ENCODE data around the gene CCDC146.
"Not testable (repeated sequence)": the region's sequence is repeated elsewhere in the genome, so short reads cannot be mapped to it uniquely, and the experiment has no call there.

CCDC146 gene

DNA sequence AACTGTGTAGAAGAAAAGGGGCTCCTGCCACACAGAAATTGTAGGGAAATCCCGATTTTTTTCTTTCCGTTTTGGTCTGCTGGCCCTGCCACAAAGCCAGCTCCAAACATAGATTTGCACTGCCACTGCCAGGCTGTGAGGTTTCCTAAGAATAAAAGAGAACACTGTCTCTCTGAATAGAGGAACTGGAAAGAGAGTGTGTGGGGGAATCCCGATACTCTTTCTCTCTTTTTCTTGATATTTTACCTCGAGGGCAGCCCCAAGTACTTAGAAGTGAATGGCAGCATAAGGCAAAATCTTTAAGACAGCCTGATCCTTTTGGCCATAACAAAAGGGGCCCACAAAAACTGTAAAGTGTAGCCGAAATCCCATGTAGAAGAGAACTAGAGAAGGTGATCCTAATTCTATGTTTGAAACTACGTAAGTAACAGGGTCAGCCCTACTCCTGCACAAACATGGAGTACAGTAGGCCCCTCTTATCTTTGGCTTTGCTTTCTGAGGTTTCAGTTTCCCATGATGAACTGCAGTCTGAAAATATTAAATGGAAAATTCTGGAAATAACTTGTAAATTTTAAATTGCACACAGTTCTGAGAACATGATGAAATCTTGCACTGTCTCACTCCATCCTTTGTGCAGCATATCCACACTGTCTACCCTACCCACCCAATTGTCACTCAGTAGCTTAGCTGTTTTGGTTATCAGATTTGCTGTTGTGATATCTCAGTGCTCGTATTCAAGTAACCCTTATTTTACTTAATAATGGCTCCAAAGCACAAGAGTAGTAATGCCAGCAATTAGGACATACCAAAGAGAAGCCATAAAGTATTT lies 6.4 kb downstream of the CCDC146 start:
- TF ChIP-seq SPI1 (IDR thresholded peaks at IDR 0.05; ENCODE audit: low read depth, low read length): peak; percentile 90
- DNase-seq (ENCODE audit: insufficient read length, low spot score): not testable (repeated sequence)
- peak; percentile 80 for FAIRE-seq

DNA sequence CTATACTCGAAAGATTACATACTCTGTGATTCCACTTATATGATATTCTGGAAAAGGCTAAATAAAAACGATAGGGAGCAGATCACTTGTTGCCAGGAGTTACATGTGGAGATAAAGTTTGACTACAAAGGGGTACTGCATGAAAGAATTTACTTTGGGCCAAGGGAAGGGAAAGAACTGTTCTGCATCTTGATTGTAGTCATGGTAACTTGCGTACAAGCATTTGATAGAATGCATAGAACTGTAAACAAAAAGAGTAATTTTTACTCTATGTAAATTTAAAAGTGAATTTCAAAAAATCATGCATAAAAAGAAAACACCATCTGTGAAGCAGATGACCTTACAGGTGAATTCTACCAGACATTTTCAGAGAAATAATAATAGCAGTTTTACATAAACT lies 9.4 kb downstream of the CCDC146 start:
- FAIRE-seq; DNase-seq (ENCODE audit: insufficient read length, low spot score): not testable (repeated sequence)

DNA sequence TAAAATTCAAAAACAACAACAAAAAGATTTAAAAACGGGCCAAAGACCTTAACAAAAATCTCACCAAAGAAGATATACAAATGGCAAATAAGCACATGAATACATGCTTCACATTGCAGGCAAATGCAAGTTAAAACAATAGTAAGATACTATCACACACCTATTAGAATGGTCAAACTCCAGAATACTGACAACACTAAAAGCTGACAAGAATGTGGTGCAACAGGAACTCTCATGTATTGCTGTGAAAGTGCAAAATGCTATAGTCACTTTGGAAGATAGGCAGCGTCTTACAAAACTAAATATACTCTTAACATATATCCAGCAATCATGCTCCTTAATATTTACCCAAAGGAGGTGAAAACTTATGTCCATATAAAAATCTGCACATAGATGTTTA lies 16.3 kb downstream of the CCDC146 start:
- FAIRE-seq: not testable (repeated sequence)

DNA sequence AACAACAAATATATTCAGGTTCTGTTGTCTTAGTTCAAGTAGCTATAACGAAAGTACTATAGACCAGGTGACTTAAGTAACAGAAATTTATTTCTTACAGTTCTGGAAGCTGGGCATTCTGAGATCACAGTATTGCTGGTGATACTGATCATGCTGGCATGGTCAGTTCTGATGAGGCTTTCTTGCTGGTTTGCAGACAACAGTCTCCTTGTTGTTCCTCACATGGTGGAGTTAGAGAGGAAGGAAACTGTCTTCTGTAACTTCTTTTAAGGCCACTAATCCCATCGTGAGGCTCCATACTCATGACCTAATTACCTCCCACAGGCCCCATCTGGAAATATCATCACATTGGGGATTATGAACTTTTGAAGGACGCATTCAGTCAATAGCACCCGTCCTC lies 17.9 kb downstream of the CCDC146 start:
- DNase-seq (ENCODE audit: insufficient read length, low spot score); FAIRE-seq: not testable (repeated sequence)

More for the DNA sequence above, 16.3 kb downstream of the CCDC146 start:
- DNase-seq (ENCODE audit: insufficient read length, low spot score): not testable (repeated sequence)

DNA sequence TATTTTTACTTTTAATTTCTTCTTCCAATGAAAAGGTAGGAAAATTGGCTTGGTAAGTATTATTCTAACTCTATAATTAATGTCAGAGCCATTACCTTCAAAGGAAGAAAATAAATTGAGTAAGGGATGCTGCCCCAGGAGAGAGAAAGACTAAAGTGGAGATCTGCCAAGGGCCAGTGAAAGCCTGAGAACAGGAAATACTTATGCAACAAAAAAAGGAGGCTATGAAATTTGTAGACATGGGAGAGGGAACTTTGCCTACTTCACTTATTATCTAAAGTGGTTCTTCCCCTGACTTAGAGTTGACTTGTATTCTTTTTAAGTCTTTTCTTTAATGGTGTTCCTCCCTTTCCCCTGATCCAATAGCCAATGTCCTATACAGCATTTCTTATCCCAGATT lies 29.8 kb downstream of the CCDC146 start:
- FAIRE-seq: not testable (repeated sequence)

DNA sequence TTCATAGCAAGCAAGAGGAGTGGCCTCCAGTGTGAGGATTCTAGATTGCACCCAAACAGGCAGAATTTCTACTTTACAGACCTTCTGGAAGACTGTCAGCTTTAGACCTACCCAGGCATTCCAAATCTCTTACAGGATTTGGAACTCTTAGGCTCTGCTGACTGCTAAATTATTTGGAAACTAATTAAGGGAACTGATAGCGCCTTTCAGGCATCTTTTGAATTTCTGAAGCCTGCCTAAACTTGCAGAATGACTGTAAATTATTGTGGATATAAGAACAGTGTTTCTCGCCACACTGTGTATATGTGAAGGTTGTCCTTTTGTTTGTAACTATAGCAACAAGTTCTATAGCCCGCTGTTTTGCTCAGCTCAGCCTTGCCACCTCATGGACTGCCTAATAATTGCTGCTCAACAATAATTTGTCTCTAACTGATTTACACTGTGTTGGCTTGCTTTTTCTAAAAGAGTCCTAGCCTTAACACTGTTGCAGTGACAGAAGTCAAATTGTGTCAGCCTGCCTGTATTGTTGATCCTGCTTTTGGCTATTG lies 32.6 kb downstream of the CCDC146 start:
- not testable (repeated sequence) for DNase-seq (ENCODE audit: insufficient read length, low spot score)
- TF ChIP-seq SPI1 (IDR thresholded peaks at IDR 0.05; ENCODE audit: low read depth, low read length): peak; percentile 55
- FAIRE-seq: peak; percentile 96

More for the DNA sequence above, 29.8 kb downstream of the CCDC146 start:
- not testable (repeated sequence) for DNase-seq (ENCODE audit: insufficient read length, low spot score)

DNA sequence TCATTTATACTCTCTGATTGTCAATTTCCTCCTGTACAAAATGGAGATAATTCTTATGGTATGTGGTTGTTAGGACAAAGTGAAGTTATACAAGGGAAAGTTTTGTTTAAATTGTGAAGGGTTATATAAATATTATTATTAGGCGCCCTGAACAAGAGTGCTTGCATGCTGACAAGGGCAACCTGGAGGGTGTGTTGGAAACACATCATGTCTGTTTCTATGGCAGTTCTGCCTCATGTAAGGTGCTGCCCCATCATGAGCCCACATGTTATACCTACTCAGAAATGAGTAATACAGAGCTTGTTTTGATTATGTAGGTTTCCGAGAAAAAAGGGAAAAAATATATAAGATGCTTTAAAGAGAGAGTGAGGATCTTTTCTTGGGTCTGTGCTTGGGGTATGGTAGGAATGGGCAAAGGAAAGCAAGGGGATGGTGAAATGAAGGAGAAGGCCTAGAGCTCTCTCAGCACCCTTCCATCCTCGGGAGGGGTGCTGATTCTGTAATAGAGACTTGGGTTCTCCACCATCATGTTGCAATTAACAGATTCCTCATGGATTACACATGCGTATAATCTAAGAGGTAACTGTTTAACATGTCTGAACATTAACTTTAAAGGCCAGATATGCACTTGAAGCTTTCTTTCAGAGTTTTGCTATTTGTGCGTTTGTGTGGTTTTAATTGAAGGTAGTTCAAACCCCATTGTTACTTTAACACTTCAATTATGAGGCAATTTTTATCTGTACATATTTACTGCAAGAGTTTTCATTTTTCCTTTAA lies 33.4 kb downstream of the CCDC146 start:
- peak; percentile 20 for FAIRE-seq
- not testable (repeated sequence) for DNase-seq (ENCODE audit: insufficient read length, low spot score)

DNA sequence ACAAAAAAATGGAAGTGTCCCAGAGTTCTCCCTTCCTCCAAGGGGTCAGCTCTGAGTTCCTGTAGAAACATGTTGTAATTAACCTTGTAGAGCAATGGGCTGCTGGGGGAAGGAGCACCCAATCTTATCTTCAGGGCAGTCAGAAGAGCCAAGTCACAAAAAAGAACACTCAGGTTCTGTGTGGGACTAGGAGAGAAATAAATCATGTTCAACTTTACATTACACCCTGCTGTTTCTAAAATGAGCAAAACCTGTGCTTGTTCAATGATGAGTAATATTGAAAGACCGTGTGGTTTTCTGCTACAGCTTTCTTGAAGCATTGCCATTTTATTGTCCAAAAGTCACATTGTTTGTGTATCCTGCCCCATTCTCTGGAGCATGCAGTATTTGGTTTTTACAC lies 34.6 kb downstream of the CCDC146 start:
- FAIRE-seq: peak; percentile 94
- DNase-seq (ENCODE audit: insufficient read length, low spot score): not testable (repeated sequence)

DNA sequence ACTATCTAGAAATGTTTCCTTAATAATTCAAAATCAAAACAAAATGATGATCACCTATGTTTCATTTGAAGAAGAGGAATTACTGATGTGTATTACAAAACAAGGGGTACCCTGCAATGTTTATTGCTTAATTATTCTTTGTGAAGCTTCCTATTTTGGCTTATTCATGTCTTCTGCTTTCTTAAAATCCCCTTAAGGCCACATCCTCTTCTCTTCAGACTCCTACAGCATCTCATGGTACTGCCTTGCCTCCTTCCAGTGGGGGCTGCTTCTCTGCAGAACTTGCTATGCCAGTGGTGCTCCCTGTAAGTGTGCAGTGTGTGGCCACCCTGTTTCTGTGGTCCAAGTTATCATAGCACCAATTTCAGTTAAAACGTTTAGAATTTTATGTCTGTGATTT lies 35.0 kb downstream of the CCDC146 start:
- TF ChIP-seq PAX5 (IDR thresholded peaks at IDR 0.05; ENCODE audit: insufficient read depth, low read length, severe bottlenecking) (no peak), SPI1 (IDR thresholded peaks at IDR 0.05; ENCODE audit: low read depth, low read length) (peak; percentile 57)
- DNase-seq (ENCODE audit: insufficient read length, low spot score) (no peak), FAIRE-seq (peak; percentile 85)

DNA sequence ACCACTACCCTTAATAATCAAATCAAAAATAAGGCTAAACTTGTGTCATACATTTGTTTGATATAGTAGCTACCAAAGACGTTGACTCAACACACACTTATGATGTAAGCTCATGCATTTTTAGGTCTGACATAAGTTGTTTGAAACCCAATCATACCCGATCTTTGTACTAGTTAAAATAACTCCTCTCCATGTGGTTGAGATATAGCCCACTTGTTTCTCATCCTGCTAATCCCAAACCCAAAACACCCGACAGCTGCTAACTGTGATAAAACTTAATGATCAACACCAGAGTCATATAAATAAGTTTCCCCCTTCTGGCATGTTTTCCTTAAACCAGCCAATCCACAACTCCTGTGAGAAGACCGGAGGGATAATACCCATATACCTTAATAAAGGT lies 48.7 kb downstream of the CCDC146 start:
- not testable (repeated sequence) for FAIRE-seq; DNase-seq (ENCODE audit: insufficient read length, low spot score)

DNA sequence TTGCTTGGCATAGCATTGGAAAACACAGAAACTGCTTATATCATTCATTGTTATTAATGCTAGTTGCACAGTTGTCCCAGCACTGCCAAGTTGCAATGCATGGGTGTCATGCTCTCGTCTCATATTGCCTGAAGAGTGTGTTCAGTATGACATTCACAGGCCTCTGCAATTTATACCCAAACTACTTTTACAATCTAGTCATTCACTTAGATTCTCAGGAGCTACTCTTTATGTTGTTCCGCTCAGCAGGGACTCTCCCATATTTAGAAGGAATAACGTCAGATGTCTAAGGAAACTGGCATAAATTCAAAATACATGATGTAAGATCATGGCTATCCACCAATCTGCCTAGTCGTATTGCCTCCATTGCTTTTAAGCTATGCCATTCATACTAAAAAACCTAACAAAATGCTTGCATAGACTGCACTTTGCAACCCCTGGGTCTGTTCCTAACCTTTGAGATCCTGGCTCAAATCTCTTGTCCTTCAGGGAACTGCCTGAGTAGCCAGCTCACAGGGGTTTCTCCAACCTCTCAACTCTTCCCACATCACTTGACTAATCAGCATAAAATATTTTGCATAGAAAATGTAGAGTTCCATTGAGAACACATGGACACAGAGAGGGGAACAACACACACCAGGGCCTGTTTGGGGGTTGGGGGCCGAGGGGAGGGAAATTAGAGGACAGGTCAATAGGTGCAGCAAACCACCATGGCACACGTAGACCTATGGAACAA lies 50.2 kb downstream of the CCDC146 start:
- not testable (repeated sequence) for DNase-seq (ENCODE audit: insufficient read length, low spot score); FAIRE-seq

DNA sequence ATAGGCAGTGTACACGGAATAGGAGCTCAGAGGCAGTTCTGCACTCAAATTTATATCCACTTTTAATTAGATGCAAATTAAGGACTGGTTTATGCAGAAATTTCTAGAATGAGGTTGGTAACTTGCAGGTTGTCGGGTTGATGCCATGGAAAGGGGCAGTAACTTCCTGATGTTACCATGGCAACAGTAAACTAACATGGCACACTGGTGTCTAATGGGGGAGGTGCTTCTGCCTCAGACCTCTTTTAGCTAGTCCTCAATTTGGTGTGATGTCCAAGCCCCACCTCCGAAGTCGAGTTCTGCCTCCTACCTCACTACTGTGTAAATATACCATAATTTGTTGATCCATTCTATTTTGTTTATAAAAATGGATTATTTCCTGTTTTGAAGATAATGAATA lies 52.0 kb downstream of the CCDC146 start:
- FAIRE-seq: peak; percentile 88
- not testable (repeated sequence) for DNase-seq (ENCODE audit: insufficient read length, low spot score)

DNA sequence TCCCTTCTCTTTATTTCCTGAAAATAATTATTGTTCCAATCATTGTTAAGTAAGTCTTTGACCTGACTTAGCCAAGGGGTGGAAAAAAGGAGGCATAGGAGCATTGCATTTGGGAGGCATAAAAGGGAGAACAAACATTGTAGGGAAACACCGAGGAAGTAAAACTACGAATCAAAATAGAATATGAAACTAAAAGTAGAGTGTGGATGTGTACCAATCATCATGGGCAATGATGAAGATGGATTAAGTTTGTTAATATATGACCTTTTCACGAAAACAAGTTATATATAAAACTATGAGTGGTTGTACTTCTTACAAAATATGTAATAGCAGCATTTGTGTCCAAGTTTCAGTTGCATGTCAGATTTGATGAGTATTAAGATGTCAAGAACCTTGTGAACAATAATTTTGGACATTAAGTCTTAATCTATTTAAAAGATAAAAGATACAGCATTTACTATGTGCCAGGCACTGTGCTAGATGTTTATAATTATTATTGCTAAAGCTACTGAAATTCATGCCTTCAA lies 52.9 kb downstream of the CCDC146 start:
- FAIRE-seq: peak; percentile 85
- DNase-seq (ENCODE audit: insufficient read length, low spot score): not testable (repeated sequence)

DNA sequence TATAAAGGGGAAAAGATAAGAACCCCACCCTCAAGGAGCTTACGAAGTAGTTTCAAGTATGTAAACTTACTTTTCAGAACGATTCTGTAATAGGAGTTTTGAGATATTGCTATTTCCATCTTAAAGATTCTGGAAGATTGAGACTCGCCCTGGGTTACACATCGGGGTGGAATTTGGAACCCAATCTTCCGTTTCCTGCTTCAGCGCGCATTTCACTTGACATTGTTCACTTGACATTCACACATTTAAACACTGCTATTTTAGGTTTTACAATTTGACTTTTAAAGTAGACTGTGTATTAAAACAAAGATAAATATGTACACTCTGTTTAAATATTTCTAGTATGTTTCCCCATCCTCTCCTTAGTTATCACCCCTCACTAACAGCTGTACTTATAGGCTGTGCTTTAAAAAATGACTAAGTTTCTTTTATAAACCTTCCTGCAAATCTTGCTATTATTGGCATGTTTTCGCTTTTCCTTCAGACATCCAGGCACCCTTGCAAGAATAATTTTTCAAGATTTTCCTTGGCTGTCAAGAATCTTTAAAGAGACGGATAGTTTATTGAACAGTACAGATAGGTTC lies 55.0 kb downstream of the CCDC146 start:
- FAIRE-seq: not testable (repeated sequence)

DNA sequence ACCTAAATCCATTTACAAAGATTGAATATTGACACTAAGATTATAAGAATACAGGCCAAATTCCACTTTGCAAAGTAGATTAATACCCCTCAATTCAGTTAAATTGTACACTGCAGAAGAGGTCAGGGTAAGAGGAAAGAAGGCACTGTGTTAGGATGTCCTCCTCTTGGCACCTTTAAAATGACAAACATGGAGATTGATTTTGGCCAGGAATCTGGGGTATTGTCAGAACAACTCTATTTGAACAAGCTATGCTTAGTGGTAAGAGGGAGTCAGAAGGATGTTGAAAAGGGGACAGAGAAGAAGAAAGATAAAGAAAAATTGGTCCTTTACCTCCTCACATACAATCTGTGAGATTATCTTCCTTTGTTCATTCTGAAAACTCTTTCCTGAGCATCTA lies 55.6 kb downstream of the CCDC146 start:
- peak; percentile 45 for FAIRE-seq
- DNase-seq (ENCODE audit: insufficient read length, low spot score): not testable (repeated sequence)

More for the DNA sequence above, 55.0 kb downstream of the CCDC146 start:
- not testable (repeated sequence) for DNase-seq (ENCODE audit: insufficient read length, low spot score)
